CD4-positive, alpha-beta T cell treated with Interleukin-21 for 1 hour (primary cell): ENCODE measurements around the gene NAALAD2.
"Not testable (repeated sequence)": the region's sequence is repeated elsewhere in the genome, so short reads cannot be mapped to it uniquely, and the experiment has no call there.

Source experiments
- DNase-seq: peaks from one replicate; pipeline ENCODE4 v3.0.0-alpha.2; 2020

The NAALAD2 gene

DNA sequence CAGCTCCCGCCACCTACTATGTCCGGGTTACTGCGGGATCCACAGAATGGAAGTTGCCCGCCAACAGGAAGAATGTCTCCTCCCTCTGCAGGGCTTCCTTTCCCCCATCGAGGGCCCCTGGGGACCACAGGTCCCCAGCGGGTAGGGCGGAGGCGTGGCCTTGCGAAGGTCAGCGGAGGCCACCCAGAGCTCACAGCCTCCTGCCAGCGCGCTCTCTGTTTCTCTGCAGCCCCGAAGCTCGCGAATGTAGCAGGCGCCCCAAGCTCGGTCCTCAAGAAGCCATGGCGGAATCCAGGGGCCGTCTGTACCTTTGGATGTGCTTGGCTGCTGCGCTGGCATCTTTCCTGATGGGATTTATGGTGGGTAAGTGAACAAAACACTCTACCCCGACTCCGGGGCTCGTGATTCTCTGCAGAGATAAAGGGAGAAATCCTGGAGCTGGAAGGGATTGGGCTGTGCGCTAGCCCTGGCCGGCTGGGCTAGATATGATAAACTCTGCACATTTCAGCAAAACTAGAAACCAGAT, at the start of gene NAALAD2:
Gene NAALAD2, plus strand, starts transcription at position 186 of the 526 bp plus-strand sequence. Its CDS starts 96 bp downstream, at position 282.
- no peak for DNase-seq

DNA sequence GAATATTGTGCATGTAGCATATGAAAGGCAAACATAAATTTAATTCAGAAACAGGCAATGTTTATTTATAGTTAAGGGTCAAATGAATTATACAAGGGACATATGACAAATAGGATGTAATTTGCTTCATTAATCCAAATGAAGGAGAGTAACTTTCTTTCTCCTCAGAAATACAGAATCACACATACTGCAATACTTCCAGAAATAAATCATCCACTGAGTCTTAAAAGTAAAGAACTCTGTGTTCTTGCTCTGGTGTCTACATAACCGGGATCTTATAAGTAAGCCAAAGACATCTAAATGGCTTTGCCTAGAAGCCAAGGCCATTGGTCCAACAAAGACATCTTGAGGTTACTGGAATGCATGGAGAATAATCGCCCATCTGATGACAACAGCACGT, 48.8 kb upstream of the NAALAD2 start, which contains the start of gene UBTFL1:
Gene UBTFL1, plus strand, starts transcription at position 301 of the 400 bp plus-strand sequence. Its CDS starts 0 bp downstream, at position 301.
- DNase-seq, result not testable (repeated sequence)

- not testable (repeated sequence) for DNase-seq
Measured at GRCh38 chr11:90088731-90089130, 45.7 kb upstream of the NAALAD2 start.

DNA sequence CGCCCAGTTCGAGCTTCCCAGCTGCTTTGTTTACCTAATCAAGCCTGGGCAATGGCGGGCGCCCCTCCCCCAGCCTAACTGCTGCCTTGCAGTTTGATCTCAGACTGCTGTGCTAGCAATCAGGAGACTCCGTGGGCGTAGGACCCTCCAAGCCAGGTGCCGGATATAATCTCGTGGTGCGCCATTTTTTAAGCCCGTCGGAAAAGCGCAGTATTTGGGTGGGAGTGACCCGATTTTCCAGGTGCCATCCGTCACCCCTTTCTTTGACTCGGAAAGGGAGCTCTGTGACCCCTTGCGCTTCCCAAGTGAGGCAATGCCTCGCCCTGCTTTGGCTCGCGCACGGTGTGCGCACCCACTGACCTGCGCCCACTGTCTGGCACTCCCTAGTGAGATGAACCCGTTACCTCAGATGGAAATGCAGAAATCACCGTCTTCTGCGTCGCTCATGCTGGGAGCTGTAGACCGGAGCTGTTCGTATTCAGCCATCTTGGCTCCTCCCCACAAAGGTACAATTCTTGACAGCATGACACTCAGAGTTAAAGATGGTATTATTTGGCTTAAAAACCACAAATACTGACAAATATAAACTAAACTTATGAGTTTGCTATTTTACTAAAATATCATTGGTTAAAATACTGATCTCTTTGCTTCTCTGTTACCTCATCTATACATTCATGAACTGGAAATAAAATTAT, 39.1 kb upstream of the NAALAD2 start:
- not testable (repeated sequence) for DNase-seq

- not testable (repeated sequence) for DNase-seq
Measured at GRCh38 chr11:90098261-90098660, 36.2 kb upstream of the NAALAD2 start.

DNA sequence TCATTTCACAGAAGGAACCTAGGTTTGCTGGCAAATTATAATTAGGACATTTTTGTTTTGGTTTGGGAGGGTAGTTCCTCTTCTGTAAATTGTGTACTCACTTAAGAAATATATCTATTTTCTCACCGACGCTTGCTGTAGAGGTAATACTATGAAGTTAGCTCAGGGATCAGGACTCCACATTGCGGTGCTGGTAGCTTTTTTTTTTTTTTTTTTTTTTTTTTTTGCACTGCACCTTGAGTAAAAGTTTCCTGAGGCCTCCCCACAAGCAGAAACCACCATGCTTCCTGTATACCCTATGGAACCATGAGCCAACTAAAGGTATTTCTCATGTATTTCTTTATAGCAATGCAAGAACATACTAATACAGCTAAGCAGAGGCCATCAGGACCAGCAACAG, 34.0 kb upstream of the NAALAD2 start:
- no peak for DNase-seq

- DNase-seq, result no peak
Measured at GRCh38 chr11:90113541-90113940, 20.9 kb upstream of the NAALAD2 start.

DNA sequence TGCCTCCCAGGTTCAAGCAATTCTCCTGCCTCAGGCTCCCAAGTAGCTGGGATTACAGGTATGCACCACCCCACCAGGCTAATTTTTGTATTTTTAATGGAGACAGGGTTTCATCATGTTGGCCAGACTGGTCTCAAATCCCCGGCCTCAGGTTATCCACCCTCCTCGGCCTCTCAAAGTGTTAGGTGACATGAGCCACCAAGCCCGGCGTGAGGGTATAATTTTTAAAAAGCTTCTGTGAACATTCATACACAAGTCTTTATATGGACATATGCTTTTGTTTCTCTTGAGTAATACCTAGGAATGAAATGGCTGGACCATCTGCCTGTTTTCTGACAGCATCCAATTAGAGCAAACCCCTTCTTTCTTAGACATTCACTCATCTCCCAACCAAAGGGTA, 14.3 kb upstream of the NAALAD2 start:
- no peak for DNase-seq

DNA sequence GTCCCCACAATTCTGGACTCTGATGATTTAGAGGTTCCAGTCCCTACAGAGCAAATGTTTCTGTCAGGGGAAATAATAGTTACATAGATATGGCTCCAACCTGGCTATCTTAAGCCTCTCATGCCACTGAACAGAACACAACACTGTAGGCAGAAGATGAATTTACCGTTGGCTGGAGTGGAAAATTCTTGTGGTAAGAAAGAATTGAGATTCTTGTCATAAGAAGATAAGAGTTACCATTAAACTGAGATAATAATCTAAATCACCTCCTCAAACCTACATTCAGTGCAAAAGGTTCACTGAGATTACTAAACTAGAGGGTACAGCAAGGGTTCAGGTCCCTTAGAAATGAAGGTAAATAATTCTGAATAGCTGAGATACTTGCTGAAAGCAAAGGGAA, 10.1 kb upstream of the NAALAD2 start:
- DNase-seq, result no peak

GRCh38 chr11:90124946-90125345, 9.5 kb upstream of the NAALAD2 start:
- no peak for DNase-seq

- DNase-seq, result no peak
Measured at GRCh38 chr11:90133560-90134477, 644 bp upstream of the NAALAD2 start.

DNA sequence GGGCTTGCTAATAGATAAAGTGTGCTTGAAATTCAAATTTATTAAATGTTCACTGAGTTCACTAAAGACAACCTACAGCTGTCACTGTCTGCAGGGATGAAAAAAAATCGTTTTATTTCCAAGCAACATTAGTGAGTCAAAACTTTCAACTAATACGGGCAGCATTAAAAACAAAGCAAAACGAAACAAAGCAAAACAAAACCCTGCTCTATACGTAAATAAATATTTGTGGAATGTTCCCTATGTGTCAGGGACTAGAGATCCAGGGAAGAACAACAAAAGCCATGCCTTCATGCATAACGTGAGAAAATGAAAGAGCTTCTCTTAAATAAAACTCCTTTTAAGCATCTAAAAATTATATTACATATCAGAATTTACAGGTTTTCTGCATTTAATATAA, 553 bp downstream of the NAALAD2 start:
- DNase-seq, result no peak

DNA sequence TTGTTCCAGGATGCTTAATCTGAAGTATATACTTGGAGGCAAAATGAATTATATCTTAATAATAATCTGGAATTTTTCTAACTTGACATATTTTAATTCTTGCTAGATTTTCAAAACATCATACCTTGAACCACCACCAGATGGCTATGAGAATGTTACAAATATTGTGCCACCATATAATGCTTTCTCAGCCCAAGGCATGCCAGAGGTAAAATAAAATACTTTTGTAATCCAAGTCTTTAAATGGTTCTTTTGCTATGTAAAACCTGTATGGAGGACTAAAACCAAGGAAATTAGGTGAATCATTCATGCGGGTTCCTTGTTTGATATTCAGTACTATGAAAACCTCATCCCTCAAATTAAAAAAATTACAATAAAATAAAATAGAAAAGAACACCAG, 14.4 kb downstream of the NAALAD2 start:
- DNase-seq, result no peak

- DNase-seq, result not testable (repeated sequence)
Measured at GRCh38 chr11:90166982-90167573, 32.6 kb downstream of the NAALAD2 start.

DNA sequence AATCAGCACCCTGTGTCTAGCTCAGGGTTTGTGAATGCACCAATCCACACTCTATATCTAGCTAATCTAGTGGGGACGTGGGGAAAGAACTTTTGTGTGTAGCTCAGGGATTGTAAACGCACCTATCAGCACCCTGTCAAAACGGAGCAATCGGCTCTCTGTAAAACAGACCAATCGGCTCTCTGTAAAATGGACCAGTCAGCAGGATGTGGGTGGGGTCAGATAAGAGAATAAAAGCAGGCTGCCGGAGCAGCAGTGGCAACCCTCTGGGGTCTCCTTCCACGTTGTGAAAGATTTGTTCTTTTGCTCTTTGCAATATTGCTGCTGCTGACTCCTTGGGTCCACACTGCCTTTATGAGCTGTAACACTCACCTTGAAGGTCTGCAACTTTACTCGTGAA, 33.2 kb downstream of the NAALAD2 start:
- DNase-seq, result not testable (repeated sequence)

GRCh38 chr11:90168571-90168970, 34.1 kb downstream of the NAALAD2 start:
- no peak for DNase-seq

DNA sequence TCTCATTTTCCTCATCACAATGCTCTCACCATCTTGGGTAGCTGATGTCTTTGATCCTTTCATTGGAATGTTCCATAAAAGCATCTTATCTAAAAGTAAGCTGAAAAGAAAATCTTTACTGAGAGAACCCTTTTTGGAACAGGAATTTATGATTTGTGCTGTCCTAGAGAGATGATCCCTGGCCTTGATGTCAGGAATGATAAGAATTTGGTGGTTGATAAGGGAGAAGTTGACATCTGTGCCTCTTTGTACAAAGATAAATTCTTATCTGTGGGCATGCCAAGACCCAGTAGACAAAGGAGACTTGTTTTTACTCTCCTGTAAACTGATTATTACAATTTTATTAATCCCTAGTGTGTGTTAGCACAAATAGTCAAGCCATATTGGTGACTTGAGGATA, 36.9 kb downstream of the NAALAD2 start:
- DNase-seq, result no peak

- DNase-seq, result no peak
Measured at GRCh38 chr11:90176069-90176468, 41.6 kb downstream of the NAALAD2 start.

DNA sequence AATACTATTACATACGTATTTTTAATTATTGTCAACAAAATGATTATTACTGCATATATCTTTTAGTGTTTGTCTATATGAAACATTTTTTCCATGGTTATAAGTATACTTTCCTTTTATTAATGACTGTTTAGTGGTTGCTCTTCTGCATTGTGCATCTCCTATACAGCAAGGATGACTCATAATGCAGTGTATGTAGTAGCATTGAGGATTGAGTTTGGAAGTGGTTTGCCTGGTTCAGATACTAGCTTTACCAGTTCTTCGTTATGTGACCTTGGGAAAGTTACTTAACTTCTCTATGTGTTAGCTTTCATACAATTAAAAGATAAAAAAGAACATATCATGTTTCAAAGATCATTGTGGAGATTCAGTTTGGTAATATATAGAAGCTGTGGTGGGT, 44.3 kb downstream of the NAALAD2 start:
- DNase-seq, result no peak

DNA sequence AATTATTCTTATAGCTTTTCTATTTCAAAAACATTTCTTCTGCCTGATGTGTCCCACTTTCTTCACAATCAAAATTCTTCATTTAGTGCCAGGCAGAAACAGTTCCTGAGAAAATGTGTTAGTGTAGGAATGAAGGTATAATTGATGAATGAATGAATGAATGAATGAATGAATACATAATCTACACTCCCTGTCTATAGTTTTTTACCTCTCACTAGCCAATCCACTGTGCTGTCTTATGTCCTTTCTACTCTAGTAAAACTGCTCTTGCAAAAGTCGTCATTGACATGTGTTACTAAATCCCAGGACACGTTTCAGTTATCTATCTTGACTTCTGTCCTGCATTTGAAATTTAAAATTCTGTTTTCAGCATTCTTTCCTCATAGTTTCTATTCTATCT, 45.5 kb downstream of the NAALAD2 start:
- DNase-seq, result no peak

GRCh38 chr11:90187839-90188238, 53.4 kb downstream of the NAALAD2 start:
- no peak for DNase-seq

DNA sequence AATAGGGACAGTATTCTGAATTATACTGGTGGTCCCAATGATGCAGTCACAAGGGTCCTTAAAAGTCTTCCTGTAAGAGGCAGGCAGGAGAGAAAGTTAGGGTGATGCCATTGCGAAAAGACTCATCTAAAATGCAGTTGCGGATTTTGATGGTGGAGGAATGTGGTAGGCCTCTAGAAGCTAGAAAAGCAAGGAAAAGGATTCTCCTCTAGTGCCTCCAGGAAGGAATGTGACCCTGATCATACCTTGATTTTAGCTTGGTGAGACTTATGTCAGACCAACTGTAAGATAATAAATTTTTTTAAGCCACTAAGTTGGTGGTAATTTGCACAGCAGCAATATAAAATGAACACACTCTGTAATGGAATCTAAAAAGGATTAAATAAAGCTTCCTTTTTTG, 54.5 kb downstream of the NAALAD2 start:
- no peak for DNase-seq

- DNase-seq, result no peak
Measured at GRCh38 chr11:90192869-90193582, 58.6 kb downstream of the NAALAD2 start.
